Gastrocnemius medialis (tissue), 4 donors: Measurements from ENCODE around the gene ACACB.

Experiments
- CTCF ChIP-seq, 5 experiments: fragments of 450-650 bp in 3 of 5; fragments of 200-600 bp in 2 of 5; sonication (generic) in 2 of 5; IDR thresholded peaks in 4 of 5; conservative IDR thresholded peaks in 1 of 5; 1 replicate in 4 of 5; 2 replicates in 1 of 5; pipeline ENCODE4 v1.5.1; 2016 to 2019; ENCODE audit warnings: antibody characterized with exemption in 5 of 5, mild to moderate bottlenecking in 3 of 5, moderate library complexity in 3 of 5
- POLR2A ChIP-seq, 2 donors: fragments of 450-650 bp; IDR thresholded peaks; one replicate each; pipeline ENCODE4 v1.6.1; 2017; ENCODE audit warnings: antibody characterized with exemption in 2 of 2, mild to moderate bottlenecking in 2 of 2, moderate library complexity in 2 of 2

- TF ChIP-seq POLR2A (IDR thresholded peaks at IDR 0.05): no peak
- TF ChIP-seq CTCF (IDR thresholded peaks at IDR 0.05 in 4 of 5, conservative IDR thresholded peaks at IDR 0.05 in 1 of 5): no peak
Observed at GRCh38 chr12:109085590-109085989, 30.8 kb upstream of the ACACB start.
